Karpas-422 (cell line): Measurements from ENCODE around the gene BDKRB1. TPM values are rescaled to one million over a fixed set of nuclear protein-coding genes. Genes with fewer than 3 reads are reported as not detected.

Experiments
- DNase-seq: peaks from one replicate; pipeline ENCODE4 v3.0.0-alpha.2; 2015
- H2AFZ ChIP-seq: fragments of 200-600 bp; sonication (generic); 2 replicates; pipeline ENCODE4 v1.6.1; 2014; ENCODE audit warnings: antibody characterized with exemption, low read length, mixed read lengths
- H3K27ac ChIP-seq: fragments of 200-600 bp; sonication (generic); 2 replicates; pipeline ENCODE4 v1.5.1; 2014; ENCODE audit warnings: mild to moderate bottlenecking, low read length, moderate library complexity
- H3K27me3 ChIP-seq: fragments of 200-600 bp; sonication (generic); 2 replicates; pipeline ENCODE4 v1.6.1; 2014; ENCODE audit warnings: low read length, mixed read lengths
- H3K36me3 ChIP-seq: fragments of 200-600 bp; sonication (generic); 2 replicates; pipeline ENCODE4 v1.6.1; 2014; ENCODE audit warnings: low read length, mixed read lengths; ENCODE audit not compliant: insufficient read depth
- H3K4me1 ChIP-seq: fragments of 200-600 bp; sonication (generic); 2 replicates; pipeline ENCODE4 v1.6.1; 2014; ENCODE audit warnings: mild to moderate bottlenecking, low read length, mixed read lengths
- H3K4me2 ChIP-seq: fragments of 200-600 bp; sonication (generic); 2 replicates; pipeline ENCODE4 v1.6.1; 2014; ENCODE audit warnings: low read length, low read depth, mild to moderate bottlenecking; ENCODE audit not compliant: poor library complexity, severe bottlenecking
- H3K4me3 ChIP-seq: fragments of 200-600 bp; sonication (generic); 2 replicates; pipeline ENCODE4 v1.5.1; 2014; ENCODE audit warnings: mild to moderate bottlenecking, antibody characterized with exemption, low read length, mixed read lengths
- H3K79me2 ChIP-seq: fragments of 200-600 bp; sonication (generic); 2 replicates; pipeline ENCODE4 v1.6.1; 2014; ENCODE audit warnings: mild to moderate bottlenecking, low read length, mixed read lengths
- H3K9ac ChIP-seq: fragments of 200-600 bp; sonication (generic); 2 replicates; pipeline ENCODE4 v1.6.0; 2014; ENCODE audit warnings: low read length
- H3K9me2 ChIP-seq: fragments of 200-600 bp; sonication (generic), shearing (Covaris generic); replicated peaks from 2 replicates; pipeline ENCODE4 v1.6.0; 2014; ENCODE audit warnings: mild to moderate bottlenecking, low read length, moderate library complexity; ENCODE audit not compliant: insufficient read depth
- H3K9me3 ChIP-seq: fragments of 300-700, 200-600 bp; sonication (generic); 2 replicates; pipeline ENCODE4 v1.6.1; 2014; ENCODE audit warnings: low read length, mixed read lengths
- H4K20me1 ChIP-seq: fragments of 200-600 bp; sonication (generic); 2 replicates; pipeline ENCODE4 v1.6.1; 2014; ENCODE audit warnings: mild to moderate bottlenecking, antibody characterized with exemption, low read length, low read depth; ENCODE audit not compliant: insufficient read depth
- total RNA-seq: library from RNA; depleted of rRNA; stranded (reverse); fragments of >200 nt; shearing (Covaris generic); gene quantifications from 2 replicates; pipeline ENCODE4 v1.2.3, GENCODE V29; 2014; ENCODE audit warnings: low replicate concordance

The BDKRB1 gene
- total RNA-seq, 1 experiment from 2014 or later: not detected

DNA sequence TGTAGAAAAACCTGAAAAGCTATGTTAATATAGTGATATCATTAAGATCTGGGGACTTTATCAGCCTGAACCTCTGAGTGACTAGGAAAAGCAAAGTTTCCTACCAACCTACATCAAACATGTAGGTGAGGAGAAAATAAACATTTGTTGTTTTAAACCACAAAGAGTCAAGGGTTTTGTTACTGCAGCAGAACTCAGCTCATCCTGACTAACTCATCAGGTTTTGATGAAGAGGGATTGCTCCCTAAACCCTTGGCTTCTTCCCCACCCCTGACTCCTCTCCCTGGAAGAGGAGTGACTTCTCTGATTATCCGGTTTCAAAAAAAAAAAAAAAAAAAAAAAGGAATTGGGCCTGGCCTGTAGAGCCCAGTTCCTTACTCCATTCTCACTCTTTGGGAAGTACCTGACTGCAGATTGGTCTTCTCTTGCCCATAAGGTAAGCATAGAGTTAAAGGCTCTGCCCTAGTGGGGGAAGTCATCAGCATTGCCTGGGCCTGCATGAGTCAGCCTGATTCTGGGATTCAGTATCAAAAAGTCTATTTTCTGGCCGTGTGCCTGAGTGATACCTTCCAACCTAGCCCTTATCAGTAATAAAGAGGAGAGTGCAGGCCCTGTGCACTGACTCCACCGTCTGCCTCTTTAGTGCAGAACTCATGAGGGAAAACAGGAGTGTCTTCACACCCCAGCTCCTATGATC, 16.9 kb downstream of the BDKRB1 start:
- no peak overlapping the region for H3K27ac ChIP-seq
- no peak overlapping the region for H3K4me2 ChIP-seq
- no peaks in the 10 kb centered on the region; the same call in 1 of the 2 replicates for H4K20me1 ChIP-seq
- no peaks in the 10 kb centered on the region for H3K79me2 ChIP-seq
- H3K36me3 ChIP-seq: no peaks in the 10 kb centered on the region
- DNase-seq: no peak
- no peak overlapping the region for H2AFZ ChIP-seq
- no peaks in the 10 kb centered on the region; the same call in 1 of the 2 replicates for H3K27me3 ChIP-seq
- H3K9ac ChIP-seq: no peak overlapping the region
- H3K9me2 ChIP-seq: no peaks in the 10 kb centered on the region
- peaks cover 6% of the 10 kb centered on the region for H3K9me3 ChIP-seq
- H3K4me3 ChIP-seq: no peak overlapping the region
- H3K4me1 ChIP-seq: no peaks in the 10 kb centered on the region

DNA sequence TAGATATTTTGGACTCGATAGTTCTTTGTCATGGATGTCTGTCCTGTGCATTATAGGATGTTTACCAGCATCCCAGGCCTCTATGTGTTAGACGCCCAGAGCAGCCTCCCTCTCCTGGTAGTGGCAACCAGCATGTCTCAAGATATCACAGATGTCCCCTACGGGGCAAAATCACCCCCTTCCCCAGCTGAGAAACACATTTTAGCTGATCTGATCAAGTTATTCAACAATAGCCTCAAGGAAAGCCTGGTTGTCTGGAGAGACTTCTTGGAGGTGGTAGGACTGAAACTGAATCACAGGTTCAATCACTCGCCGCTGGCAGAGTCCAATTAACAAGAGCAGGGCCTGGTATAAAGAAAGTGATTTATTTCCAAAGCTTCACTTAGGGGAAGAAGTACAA, 17.6 kb downstream of the BDKRB1 start:
- H3K79me2 ChIP-seq: no peaks in the 10 kb centered on the region
- no peaks in the 10 kb centered on the region for H4K20me1 ChIP-seq
- H3K9ac ChIP-seq: no peak overlapping the region
- H3K27ac ChIP-seq: no peak overlapping the region
- no peaks in the 10 kb centered on the region; the same call in 1 of the 2 replicates for H3K36me3 ChIP-seq
- no peak overlapping the region for H2AFZ ChIP-seq
- no peaks in the 10 kb centered on the region for H3K4me1 ChIP-seq
- H3K4me2 ChIP-seq: no peak overlapping the region
- H3K9me3 ChIP-seq: peaks cover 10% of the 10 kb centered on the region
- no peaks in the 10 kb centered on the region; the same call in 1 of the 2 replicates for H3K27me3 ChIP-seq
- DNase-seq: no peak
- no peaks in the 10 kb centered on the region for H3K9me2 ChIP-seq
- H3K4me3 ChIP-seq: no peak overlapping the region

DNA sequence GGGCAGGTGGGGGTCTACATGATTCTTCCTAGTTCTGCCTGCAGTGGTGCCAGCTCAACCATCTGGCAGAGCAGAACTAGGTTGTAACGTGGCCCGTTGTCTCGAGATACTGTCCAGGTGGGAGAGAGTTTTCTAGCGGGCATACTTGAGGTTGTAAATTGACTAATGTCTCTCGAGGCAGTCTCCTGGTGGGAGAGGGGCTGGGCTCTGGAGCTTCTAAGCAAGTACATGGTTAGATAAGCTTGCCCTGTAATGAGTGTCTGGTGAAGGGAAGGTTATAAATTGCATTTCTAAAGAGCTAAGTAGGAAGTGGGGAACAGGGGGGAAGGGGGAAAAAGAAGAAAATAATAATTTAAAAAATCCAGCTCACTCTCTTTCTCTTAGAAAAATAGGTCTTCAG, 18.1 kb downstream of the BDKRB1 start:
- Histone ChIP-seq H3K4me2 (no peak overlapping the region), H3K9me3 (peaks cover 10% of the 10 kb centered on the region), H3K27ac (no peak overlapping the region), H3K36me3 (no peaks in the 10 kb centered on the region; the same call in 1 of the 2 replicates), H3K27me3 (no peaks in the 10 kb centered on the region; the same call in 1 of the 2 replicates), H3K9me2 (no peaks in the 10 kb centered on the region), H2AFZ (no peak overlapping the region), H4K20me1 (no peaks in the 10 kb centered on the region), H3K9ac (no peak overlapping the region), H3K4me1 (no peaks in the 10 kb centered on the region), H3K4me3 (no peak overlapping the region), H3K79me2 (no peaks in the 10 kb centered on the region)
- DNase-seq: no peak

GRCh38 chr14:96274543-96274942, 18.5 kb downstream of the BDKRB1 start:
- H3K9me2 ChIP-seq: no peaks in the 10 kb centered on the region
- H3K9ac ChIP-seq: no peak overlapping the region
- H3K4me3 ChIP-seq: no peak overlapping the region

DNA sequence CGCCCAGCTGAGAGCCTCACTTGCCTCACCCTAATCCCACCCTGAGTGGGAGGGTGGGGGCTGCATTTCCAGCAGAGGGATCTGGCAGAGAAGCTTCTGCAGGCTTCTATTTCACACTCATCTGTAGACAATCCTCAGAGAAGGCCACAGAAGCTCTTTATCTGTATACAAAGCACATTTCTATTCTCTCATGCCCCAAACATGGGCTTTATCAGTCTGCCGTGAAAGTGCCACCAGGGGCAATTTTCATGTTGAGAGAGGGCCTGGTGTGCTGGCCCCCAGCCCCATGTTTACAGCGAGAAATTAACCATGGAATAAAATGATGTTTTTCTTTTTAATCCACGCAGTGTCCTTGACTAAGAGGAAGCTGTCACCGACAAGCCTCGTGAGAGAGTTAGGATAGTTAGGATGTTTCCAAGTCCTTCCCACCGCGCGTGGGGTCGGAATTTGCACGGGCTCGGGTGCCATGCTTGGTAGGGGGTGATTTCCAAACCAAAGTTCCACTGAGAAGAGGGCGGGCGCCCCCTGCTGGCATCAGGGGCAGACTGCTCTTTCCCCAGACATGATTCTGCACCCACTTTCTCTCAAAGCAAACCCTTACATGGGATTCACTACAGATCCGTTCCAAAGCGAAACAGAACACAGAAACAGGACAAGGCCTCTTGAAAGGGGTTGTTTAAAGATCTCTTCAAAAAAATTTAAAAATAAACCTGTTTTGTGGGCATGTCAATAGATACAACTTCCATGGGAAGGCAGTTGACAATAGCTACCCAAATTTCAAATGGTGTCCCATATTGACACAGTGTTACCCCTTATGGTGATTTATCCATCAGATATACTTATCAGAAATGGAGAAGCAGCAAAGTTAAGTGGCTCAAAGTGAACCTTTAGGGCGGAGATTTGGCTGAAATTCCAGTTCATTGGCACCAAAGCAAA, 19.4 kb downstream of the BDKRB1 start:
- DNase-seq: peak; percentile 89
- no peaks in the 10 kb centered on the region; the same call in 1 of the 2 replicates for H3K27me3 ChIP-seq
- no peaks in the 10 kb centered on the region for H3K4me1 ChIP-seq
- H2AFZ ChIP-seq: no peak overlapping the region
- H3K9ac ChIP-seq: no peak overlapping the region
- H3K4me3 ChIP-seq: no peak overlapping the region
- no peak overlapping the region for H3K27ac ChIP-seq
- H3K36me3 ChIP-seq: no peaks in the 10 kb centered on the region; the same call in 1 of the 2 replicates
- no peaks in the 10 kb centered on the region for H4K20me1 ChIP-seq
- no peak overlapping the region for H3K4me2 ChIP-seq
- no peaks in the 10 kb centered on the region for H3K79me2 ChIP-seq
- H3K9me2 ChIP-seq: no peaks in the 10 kb centered on the region
- peaks cover 10% of the 10 kb centered on the region for H3K9me3 ChIP-seq

More at GRCh38 chr14:96274543-96274942, 18.5 kb downstream of the BDKRB1 start:
- H3K79me2 ChIP-seq: no peaks in the 10 kb centered on the region
- H3K4me2 ChIP-seq: no peak overlapping the region
- H4K20me1 ChIP-seq: no peaks in the 10 kb centered on the region
- H3K4me1 ChIP-seq: no peaks in the 10 kb centered on the region
- H3K27me3 ChIP-seq: no peaks in the 10 kb centered on the region; the same call in 1 of the 2 replicates
- no peaks in the 10 kb centered on the region; the same call in 1 of the 2 replicates for H3K36me3 ChIP-seq
- no peak overlapping the region for H3K27ac ChIP-seq
- DNase-seq: no peak
- no peak overlapping the region for H2AFZ ChIP-seq
- peaks cover 10% of the 10 kb centered on the region for H3K9me3 ChIP-seq

- no peak overlapping the region for H3K27ac ChIP-seq
- H3K79me2 ChIP-seq: no peaks in the 10 kb centered on the region
- H2AFZ ChIP-seq: no peak overlapping the region
- H3K9ac ChIP-seq: no peak overlapping the region
- no peaks in the 10 kb centered on the region for H3K9me2 ChIP-seq
- peaks cover 5% of the 10 kb centered on the region for H3K36me3 ChIP-seq
- no peak for DNase-seq
- no peak overlapping the region for H3K4me2 ChIP-seq
- peaks cover 5% of the 10 kb centered on the region; the same call in 1 of the 2 replicates for H3K9me3 ChIP-seq
- H3K4me1 ChIP-seq: no peaks in the 10 kb centered on the region
- H3K27me3 ChIP-seq: no peaks in the 10 kb centered on the region
- no peak overlapping the region for H3K4me3 ChIP-seq
- H4K20me1 ChIP-seq: no peaks in the 10 kb centered on the region
These were observed 21.9 kb downstream of the BDKRB1 start for GRCh38 chr14:96277890-96278289.

DNA sequence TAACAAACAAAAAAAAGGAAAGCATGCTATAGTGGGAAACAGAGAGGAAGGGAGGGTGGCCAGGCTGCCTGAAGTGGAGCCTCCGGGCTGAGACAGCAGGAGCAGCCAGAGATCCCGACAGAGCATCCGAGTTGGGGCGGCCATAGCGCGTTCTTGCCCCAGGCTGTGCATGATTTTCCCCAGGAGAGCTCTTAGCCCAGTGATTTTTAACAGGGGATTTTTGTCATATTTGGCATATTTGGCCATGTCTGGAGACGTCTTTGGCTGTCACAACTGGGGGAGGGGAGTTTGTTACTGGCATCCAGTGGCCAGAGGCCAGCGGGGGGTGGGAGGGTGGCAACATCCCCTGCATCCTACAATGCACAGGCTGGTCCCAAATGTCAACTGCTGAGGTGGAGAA, 23.6 kb downstream of the BDKRB1 start:
- no peaks in the 10 kb centered on the region for H4K20me1 ChIP-seq
- H3K4me3 ChIP-seq: no peak overlapping the region
- no peaks in the 10 kb centered on the region for H3K27me3 ChIP-seq

DNA sequence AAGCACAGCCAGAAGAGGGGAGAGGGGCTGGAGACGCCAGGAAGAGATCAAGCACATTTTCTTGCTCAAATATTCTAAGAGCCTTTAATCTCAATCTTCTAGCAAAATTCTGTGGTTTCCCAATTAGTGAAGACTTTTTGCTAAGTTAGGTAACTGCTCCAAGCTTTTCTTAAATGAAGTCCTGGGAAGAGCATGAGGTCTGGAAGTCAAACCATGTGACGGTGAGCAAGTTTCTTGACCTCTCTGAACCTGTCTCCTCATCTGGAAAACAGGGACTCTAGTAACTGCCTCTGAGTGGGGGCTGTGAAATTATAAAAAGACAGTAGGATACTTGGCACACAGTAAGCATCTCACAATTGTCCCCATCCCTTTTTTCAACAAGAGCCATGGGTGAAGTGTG, 24.1 kb downstream of the BDKRB1 start:
- no peak overlapping the region for H3K4me3 ChIP-seq
- H3K27me3 ChIP-seq: no peaks in the 10 kb centered on the region
- H3K36me3 ChIP-seq: peaks cover 5% of the 10 kb centered on the region
- H3K27ac ChIP-seq: no peak overlapping the region
- H3K9ac ChIP-seq: no peak overlapping the region
- H3K9me2 ChIP-seq: no peaks in the 10 kb centered on the region
- H3K79me2 ChIP-seq: no peaks in the 10 kb centered on the region
- no peak for DNase-seq
- peaks cover 5% of the 10 kb centered on the region; the same call in 1 of the 2 replicates for H3K9me3 ChIP-seq
- no peaks in the 10 kb centered on the region for H3K4me1 ChIP-seq
- no peaks in the 10 kb centered on the region for H4K20me1 ChIP-seq
- no peak overlapping the region for H3K4me2 ChIP-seq
- no peak overlapping the region for H2AFZ ChIP-seq

More for the DNA sequence above, 23.6 kb downstream of the BDKRB1 start:
- no peaks in the 10 kb centered on the region for H3K9me2 ChIP-seq
- no peaks in the 10 kb centered on the region for H3K79me2 ChIP-seq
- H3K36me3 ChIP-seq: peaks cover 5% of the 10 kb centered on the region
- no peak overlapping the region for H3K4me2 ChIP-seq
- no peak overlapping the region for H3K27ac ChIP-seq
- no peak overlapping the region for H2AFZ ChIP-seq
- no peak overlapping the region for H3K9ac ChIP-seq
- DNase-seq: no peak
- no peaks in the 10 kb centered on the region for H3K4me1 ChIP-seq
- H3K9me3 ChIP-seq: peaks cover 5% of the 10 kb centered on the region; the same call in 1 of the 2 replicates
